GM11168 (cell line): Measurements from ENCODE around the gene CAMK4.

Experiments
- in situ Hi-C: fragments of 300-500 bp; cut with MboI; formaldehyde crosslinking; loops from one replicate; pipeline ENCODE4 v1.12.0; 2022; ENCODE audit warnings: low sequenced_read_pairs; ENCODE audit not compliant: unreplicated experiment

The CAMK4 gene

DNA sequence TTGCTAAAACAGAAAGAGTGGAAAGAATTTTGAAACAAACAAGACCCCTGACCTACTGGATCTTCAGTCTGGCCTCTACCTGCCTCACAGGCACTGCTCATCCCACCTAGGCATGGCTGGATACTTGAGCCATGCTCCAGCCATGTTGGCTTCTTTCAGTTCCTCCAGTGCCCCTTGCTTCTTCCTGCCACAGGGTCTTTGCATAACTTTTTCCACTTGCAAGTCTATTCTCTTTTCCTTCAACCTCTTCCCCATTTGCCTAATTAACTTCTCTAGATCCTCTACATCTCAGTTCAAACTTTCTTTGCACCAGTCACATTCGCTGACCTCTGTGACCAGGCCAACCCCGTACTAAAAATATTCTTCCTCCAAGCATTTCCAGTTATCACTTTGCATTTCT lies 237.8 kb downstream of the CAMK4 start:
- in situ Hi-C loops, result loop anchor here (10.0 kb wide), 1 partner anchor 297 kb away; no protein-coding TSS in a partner anchor

DNA sequence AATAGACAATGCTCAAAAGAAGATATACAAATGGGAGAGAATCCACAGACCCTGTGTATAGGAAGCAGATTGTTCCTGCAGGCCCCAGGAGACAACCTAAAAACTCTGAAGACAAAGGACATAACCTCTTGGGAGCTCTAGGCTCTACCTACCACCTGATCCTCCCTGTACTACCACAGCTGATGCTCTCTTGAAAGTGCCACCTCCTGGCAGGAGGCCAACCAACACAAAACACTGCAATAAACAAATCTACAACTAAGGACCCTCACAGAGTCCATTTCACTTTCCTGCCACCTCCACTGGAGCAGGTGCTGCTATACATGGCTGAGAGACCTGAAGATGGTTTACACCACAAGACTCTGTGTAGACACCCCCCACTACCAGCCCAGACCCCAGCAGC lies 239.1 kb downstream of the CAMK4 start:
- in situ Hi-C loops, result loop anchor here (10.0 kb wide), 1 partner anchor 299 kb away; no protein-coding TSS in a partner anchor

DNA sequence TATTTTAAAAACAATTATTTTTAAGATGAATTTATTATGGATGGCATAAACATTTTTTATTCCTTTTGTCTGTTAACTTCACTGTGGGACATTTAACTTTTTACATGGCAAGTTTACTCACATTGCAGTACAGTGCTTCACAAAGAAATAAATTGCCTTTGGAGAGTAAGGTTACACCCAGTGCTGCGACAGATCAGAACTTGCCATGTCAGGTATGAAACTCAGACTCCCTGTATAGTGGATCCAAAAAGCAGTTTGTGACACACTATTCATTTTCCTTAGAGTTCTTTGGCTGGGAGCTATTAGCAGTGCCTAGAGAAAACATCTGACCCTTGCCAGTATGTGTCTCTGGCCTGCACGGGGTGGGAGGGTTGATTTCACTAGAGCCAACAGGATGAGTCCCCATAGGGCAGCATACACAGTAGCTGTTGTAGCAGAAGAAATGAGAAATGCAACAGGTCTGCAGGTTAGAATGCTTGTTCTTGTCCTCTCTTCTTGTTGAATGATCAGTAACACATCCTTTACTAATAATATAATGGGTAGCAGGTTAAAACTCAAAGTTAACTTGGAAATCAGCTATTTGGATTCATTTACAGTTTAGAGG lies 245.2 kb downstream of the CAMK4 start:
- in situ Hi-C loops, result loop anchor here (10.0 kb wide), 1 partner anchor 305 kb away; no protein-coding TSS in a partner anchor

GRCh38 chr5:111469903-111470302 lies 245.7 kb downstream of the CAMK4 start:
- in situ Hi-C loops, result loop anchor here (10.0 kb wide), 1 partner anchor 305 kb away; no protein-coding TSS in a partner anchor

GRCh38 chr5:111472096-111472495 lies 247.9 kb downstream of the CAMK4 start:
- in situ Hi-C loops, result no loop called here

- in situ Hi-C loops, result no loop called here
Measured at GRCh38 chr5:111472579-111472978, 248.4 kb downstream of the CAMK4 start.

DNA sequence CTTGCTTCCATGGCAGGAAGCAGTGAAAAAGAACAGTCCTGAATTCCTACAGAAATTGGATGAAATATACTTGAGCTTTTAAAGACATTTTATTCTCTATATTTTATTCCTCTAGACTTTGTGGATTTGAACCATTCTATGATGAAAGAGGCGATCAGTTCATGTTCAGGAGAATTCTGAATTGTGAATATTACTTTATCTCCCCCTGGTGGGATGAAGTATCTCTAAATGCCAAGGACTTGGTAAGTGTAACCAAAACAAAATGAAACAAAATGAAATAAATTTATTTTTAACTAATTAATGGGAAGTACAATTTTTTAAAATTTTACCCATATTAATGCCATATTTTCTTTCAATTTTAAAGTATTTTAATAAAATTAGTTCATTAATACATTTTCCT lies 254.1 kb downstream of the CAMK4 start:
- in situ Hi-C loops, result no loop called here

GRCh38 chr5:111478898-111479297 lies 254.7 kb downstream of the CAMK4 start:
- in situ Hi-C loops, result no loop called here

DNA sequence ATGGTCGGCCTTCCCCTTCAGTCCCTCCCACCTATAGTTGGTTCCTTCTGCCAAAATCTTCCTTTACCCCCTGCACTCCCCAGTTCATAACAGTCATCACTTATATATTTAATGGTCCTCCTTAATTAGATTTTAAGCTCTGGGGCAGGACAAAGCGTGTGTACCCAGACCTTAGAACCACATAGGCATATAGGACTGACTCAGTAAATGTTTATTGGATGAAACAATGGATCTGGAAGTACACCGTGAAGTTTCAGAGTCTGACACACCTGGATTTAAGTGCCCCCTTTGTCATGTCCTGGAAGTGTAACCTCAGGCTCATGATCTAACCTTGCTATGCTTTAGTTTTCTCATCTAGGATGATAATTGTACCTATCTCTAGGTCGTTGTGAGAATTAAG lies 256.2 kb downstream of the CAMK4 start:
- in situ Hi-C loops, result no loop called here

GRCh38 chr5:111486055-111486454 lies 261.9 kb downstream of the CAMK4 start:
- in situ Hi-C loops, result no loop called here

DNA sequence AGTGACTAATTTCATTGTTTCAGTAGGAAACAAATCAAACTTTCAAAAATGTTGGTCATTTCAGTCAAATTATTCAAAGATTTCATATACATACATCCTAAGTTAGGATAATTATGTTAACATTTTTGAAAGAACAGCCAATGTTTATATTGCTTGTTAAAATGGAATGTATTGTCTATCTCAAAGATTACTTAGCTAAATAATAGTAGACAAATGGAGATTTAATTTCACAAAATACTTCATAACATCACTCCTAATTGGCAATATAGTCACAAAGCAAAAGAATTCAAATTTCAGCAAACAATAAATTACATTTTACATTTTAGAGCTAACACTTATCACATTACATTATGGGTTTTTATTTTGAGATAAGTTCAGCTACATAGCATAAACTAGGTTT lies 262.7 kb downstream of the CAMK4 start:
- in situ Hi-C loops, result no loop called here

- in situ Hi-C loops, result no loop called here
Measured at GRCh38 chr5:111488353-111488752, 264.2 kb downstream of the CAMK4 start.

- in situ Hi-C loops, result no loop called here
Measured at GRCh38 chr5:111493031-111493430, 268.8 kb downstream of the CAMK4 start.

- in situ Hi-C loops, result no loop called here
Measured at GRCh38 chr5:111494355-111494999, 270.3 kb downstream of the CAMK4 start.

DNA sequence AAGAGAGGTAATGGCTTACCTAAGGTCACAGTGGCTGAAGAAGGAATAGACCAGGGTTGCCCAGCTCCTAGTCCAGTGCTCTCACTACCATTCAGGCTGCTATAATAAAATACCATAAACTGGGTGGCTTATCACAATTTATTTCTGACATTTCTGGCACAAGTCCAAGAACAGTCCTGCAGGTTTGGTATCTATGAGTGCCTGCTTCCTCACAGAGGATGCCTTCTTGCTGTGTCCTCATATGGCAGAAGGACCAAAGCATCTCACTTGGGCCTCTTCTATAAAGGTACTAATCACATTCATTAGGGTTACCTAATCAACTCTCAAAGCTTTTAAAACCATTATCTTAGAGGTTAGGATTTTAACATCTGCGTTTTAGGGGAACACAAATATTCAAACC lies 271.0 kb downstream of the CAMK4 start:
- in situ Hi-C loops, result no loop called here

DNA sequence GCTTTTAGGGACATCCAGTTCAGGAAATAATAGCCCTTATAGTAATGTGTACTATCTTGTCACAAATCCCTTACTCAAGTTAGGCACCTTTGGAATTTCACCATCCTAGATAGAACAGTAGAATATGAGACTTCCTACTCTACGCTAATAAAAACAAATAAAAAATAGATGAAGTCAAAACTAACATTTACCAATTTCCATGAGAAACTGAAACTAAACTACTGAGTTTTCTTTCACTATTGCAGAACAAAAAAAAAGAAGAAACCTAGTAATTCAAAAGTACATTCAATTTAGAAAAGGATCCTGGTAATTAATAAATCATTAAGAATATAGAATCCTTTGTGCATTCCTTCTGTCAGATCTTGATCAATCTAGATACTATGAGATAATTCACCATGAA lies 274.2 kb downstream of the CAMK4 start:
- in situ Hi-C loops, result no loop called here

DNA sequence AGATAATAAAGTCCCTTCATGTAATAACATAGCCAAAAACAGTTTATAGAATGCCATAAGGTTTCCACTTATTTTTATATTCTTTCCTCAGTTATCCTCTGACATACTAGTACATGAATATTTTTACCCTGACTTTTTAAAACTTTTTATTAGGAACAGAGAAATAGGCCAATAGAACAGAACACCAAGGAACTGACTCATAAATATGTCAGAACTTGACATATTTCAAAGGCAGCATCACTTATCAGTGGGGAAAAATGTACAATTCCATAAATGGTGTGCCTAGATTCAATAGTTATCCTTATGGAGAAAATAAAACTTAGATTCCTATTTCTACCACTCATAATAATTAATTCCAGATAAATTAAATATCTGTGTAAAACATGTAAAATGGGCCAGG lies 278.8 kb downstream of the CAMK4 start:
- in situ Hi-C loops, result no loop called here

GRCh38 chr5:111505096-111505495 lies 280.9 kb downstream of the CAMK4 start:
- in situ Hi-C loops, result no loop called here

- in situ Hi-C loops, result no loop called here
Measured at GRCh38 chr5:111507276-111507675, 283.1 kb downstream of the CAMK4 start.

GRCh38 chr5:111509119-111509518 lies 284.9 kb downstream of the CAMK4 start:
- in situ Hi-C loops, result no loop called here

DNA sequence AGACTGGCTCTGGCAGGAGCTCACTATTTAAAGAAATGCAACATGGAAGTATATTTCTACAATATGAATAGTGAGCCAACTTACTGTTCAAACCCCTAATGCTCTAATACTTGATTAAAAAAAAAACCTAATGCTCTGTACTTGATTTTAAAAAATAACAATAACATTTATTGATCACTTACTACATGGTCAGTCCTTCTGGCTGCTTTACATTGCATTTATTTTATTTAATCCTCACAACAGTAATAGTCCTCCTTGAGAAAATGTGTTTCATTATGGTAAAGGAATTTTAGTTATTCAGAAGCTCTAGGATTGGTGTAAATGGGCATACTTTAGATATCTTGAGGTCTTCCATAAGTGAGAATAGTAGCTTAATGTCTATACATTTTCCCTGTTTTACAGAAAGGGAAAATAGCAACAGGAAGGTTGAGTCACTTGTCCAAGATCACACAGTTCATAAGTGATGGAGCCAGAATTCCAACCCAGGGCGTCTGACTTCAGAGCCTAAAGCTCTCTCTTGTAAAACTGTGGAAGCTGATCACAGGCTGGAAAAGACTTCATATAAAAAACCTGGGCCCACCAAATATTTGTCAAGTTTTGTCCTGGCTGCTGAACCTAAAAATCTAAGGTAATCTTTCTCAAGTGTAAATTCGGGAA lies 287.1 kb downstream of the CAMK4 start:
- in situ Hi-C loops, result no loop called here
